ENCODE data around the gene ID3. TPM values are rescaled to one million over a fixed set of nuclear protein-coding genes. Genes with fewer than 3 reads are reported as not detected.

Gene ID3
- total and polyA plus RNA-seq, 9 of the 15 experiments (the other 6 are each of a cell fraction or from before 2014, with no cell fraction given), result 6.8 to 59.8 (median 23.5) TPM

- peak; percentile 83 for TF ChIP-seq NR2C1 (IDR thresholded peaks at IDR 0.05)
- peak; percentile 87 for TF ChIP-seq NR2C1 (tag; IDR thresholded peaks at IDR 0.05)
- 0 out of 2 replicates have a peak, but pooled peaks have one; percentile 47 for TF ChIP-seq BMI1 (IDR thresholded peaks at IDR 0.05; ENCODE audit: low read length)
- peak; percentile 47 to 83; a peak in 3 of 4 replicates for TF ChIP-seq TRIM24 (IDR thresholded peaks at IDR 0.05)
- peak; percentile 45 for TF ChIP-seq NCOR1 (IDR thresholded peaks at IDR 0.05)
- peak in 1 of 2 experiments; percentile 79; a peak in 1 of 4 replicates for TF ChIP-seq KDM4B (IDR thresholded peaks at IDR 0.05; ENCODE audit: borderline replicate concordance in 2 of 2, low read depth in 1 of 2)
- TF ChIP-seq HBP1 (CRISPR knock-in tag; IDR thresholded peaks at IDR 0.05), result 0 out of 2 replicates have a peak, but pooled peaks have one; percentile 14
- TF ChIP-seq FOXK1 (CRISPR knock-in tag; IDR thresholded peaks at IDR 0.05; ENCODE audit: borderline replicate concordance), result peak; percentile 48; the same call in 1 of the 2 replicates
- TF ChIP-seq ETS1 (conservative IDR thresholded peaks at IDR 0.05; ENCODE audit: control insufficient read depth, low read depth, low read length), result no peak
- no peak for TF ChIP-seq RFX7 (CRISPR knock-in tag; IDR thresholded peaks at IDR 0.05)
- TF ChIP-seq KAT2B (IDR thresholded peaks at IDR 0.05; ENCODE audit: low read depth, low read length), result no peak
- peak; percentile 87 for TF ChIP-seq SOX6 (IDR thresholded peaks at IDR 0.05)
- peak; percentile 85 to 86 for TF ChIP-seq KDM1A (IDR thresholded peaks at IDR 0.05)
- no peak for TF ChIP-seq ZNF512 (tag; IDR thresholded peaks at IDR 0.05)
- TF ChIP-seq YBX1 (IDR thresholded peaks at IDR 0.05), result no peak
- no peak for TF ChIP-seq MCM3 (IDR thresholded peaks at IDR 0.05)
- TF ChIP-seq U2AF1 (optimal IDR thresholded peaks at IDR 0.05; ENCODE audit: low read depth, low read length), result no peak
- no peak for TF ChIP-seq ZNF124 (CRISPR knock-in tag; IDR thresholded peaks at IDR 0.05)
- TF ChIP-seq E2F8 (IDR thresholded peaks at IDR 0.05; ENCODE audit: low read depth, partially characterized antibody), result peak; percentile 80
- TF ChIP-seq ATF6 (CRISPR knock-in tag; IDR thresholded peaks at IDR 0.05), result 0 out of 2 replicates have a peak, but pooled peaks have one; percentile 20
- peak; percentile 95 for TF ChIP-seq RB1 (IDR thresholded peaks at IDR 0.05; ENCODE audit: low read depth)
Observed at GRCh38 chr1:23539698-23540266, 19.5 kb downstream of the ID3 start (continued).
